HL-60/S4 treated with phorbol 12-myristate 13-acetate at 8.2 ng/mL for 4 days and 3 days (cell line): ENCODE data around the gene ACE.

Experiments
- in situ Hi-C: fragments of 300-500 bp; cut with MboI; formaldehyde crosslinking; loops from 2 replicates; pipeline ENCODE4 v1.15.0; 2022; ENCODE audit warnings: low sequenced_read_pairs

ACE gene

DNA sequence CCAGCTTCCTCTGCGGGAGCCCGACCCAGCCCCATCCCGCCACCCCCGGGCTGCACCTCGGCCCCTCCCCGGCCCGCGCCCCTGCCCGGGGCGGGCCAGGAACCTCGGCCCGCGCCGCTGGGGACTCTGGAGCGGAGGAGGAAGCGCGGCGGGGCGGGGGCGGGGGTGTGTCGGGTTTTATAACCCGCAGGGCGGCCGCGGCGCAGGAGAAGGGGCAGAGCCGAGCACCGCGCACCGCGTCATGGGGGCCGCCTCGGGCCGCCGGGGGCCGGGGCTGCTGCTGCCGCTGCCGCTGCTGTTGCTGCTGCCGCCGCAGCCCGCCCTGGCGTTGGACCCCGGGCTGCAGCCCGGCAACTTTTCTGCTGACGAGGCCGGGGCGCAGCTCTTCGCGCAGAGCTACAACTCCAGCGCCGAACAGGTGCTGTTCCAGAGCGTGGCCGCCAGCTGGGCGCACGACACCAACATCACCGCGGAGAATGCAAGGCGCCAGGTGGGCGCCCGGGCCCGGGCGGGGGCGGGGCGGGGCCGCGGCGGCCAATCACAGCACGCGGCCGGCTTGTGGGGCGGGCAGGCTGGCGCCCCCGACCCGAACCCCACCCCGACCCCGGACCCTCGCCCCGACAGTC is at the start of gene ACE:
Gene ACE (plus strand): TSS at position 208 of the 626 bp plus-strand sequence. CDS start 34 bp downstream, at position 242.
- in situ Hi-C loops = no loop called here

DNA sequence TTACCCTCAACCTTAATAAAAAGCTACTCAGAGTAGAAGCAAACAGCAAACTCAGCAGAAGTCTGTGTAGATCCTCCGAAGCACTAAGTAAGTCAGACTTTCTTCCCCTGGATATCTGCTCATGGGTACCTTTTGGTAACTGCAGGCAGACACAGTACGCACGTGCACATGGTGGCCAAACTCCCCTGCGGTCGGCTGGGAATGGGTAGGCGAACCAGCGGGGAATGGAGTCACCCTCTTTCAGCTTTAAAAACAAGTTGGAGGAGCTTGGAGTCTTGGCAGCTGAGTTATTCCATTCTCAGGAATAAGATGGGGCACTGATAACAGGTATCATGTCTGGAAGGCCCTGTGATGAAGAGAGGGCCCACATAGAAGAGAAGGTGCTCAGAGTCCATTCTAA is 47.1 kb upstream of the ACE start:
- in situ Hi-C loops = loop anchor here (10.0 kb wide), 1 partner anchor 175 kb away; the partner anchor contains the start of gene TACO1

DNA sequence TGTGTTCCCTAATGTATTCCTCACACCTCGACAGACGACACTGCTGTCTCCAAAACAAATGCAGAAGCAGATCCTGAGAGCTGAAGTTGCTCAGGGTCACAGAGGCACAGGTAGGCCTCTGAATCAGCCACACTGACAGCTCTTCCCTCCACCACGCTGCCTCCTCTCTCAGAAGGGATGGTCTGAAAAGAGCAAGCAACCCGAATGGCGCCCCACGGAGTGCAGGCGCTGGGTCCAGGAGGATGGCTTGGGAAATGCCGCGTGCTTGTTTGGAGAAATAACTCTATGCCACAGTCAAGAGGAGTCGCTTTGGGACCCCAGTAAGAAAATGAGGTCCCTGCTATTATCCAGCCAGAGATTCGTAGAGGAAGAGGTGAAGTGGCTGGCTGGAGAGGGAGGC is 46.6 kb upstream of the ACE start:
- in situ Hi-C loops = no loop called here

DNA sequence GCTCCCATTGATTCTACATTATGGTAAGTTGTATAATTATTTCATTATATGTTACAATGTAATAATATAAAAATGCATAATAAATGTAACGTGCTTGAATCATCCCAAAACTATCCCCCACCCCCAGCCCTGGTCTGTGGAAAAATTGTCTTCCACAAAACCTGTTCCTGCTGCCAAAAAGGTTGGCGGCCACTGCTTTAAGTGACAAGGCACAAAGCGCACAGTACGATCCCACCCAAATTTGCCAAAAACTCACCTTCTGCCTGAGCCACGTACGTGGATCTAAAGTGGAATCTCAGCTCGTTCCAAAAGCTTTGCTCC is 45.3 kb upstream of the ACE start:
- in situ Hi-C loops = no loop called here

DNA sequence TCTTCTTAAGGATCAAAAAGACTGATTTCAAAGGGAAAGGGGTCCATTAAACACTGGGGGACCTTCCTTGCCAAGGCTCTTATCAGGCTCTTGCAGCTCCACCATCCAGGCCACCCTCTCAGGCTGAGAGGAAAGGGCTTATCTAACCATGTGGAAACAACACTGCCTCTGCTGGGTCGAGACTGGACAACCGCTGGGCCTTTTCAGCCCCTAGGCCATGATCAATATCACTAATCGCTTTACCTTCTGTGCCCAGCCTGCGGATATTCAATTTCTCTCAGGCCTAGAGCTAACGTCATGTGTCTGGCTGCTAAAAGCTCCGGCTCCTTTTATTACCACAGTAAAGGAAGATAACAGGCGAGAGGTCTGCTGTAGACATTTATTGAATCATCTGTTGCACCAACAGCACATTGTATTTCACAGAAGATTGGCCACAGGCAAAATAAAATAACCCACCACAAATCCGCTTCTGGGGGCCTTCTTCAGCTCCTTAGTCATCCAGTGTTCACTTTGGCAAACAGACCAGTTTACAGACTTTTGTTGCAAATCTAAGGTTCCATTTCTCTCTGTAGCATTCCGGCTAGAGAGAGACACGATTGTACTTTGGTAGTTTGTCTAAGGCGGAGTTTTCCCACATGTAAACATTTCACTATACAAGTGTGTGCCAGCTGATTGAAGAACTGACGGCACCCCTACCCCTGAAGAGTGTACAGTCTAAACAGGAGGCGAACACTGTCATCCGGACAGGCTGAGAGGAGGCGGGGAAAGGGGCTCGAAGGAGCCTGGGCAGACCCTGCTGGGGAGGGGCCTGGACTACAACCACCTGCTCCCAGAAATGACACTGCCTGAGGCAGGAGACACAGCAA is 44.7 kb upstream of the ACE start:
- in situ Hi-C loops = no loop called here

DNA sequence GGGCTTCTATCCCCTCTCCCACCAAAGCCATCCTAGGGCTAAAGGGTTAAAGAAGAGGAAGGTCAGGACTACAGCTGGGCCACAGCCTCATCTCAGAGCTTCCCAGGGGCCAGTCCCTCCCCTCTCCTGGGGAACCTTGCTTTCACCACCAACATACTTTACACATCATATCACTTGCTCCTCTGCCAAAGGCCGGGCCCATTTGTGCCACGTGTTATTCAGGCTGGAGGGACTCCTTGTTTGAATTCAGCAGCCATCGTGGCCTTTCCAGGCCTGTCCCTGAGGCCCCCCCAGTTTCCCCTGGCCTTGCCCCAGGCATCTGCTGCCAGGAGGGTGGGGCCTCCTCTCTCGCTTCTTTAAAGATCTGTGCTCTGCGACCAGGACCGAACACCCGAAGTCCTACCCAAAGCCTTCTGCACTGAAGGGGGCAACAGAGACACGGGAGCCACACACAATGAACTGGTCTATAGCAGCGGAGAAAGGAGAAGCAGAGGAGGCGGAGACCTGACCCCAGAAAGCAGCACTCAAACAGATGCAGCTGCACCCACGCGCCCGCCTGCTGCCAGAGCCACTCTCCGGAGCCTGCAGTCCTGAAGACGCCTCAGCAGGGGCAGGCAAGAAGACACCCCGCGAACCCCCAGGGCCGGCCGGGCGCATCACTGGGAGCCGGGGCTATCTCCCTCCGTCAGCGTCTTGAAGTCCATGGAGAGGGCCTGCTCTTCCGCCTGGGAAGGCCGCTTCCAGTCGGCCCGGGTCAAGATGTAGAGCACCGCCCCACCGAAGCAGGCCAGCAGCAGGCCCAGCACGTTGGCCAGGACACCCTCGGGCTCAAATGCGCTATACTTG is 42.9 kb upstream of the ACE start:
- in situ Hi-C loops = no loop called here

- in situ Hi-C loops = no loop called here
Observed at GRCh38 chr17:63434951-63435571, 41.8 kb upstream of the ACE start.

GRCh38 chr17:63435681-63436522 is 41.0 kb upstream of the ACE start:
- in situ Hi-C loops = no loop called here

- in situ Hi-C loops = no loop called here
Observed at GRCh38 chr17:63436523-63437110, 40.2 kb upstream of the ACE start.

DNA sequence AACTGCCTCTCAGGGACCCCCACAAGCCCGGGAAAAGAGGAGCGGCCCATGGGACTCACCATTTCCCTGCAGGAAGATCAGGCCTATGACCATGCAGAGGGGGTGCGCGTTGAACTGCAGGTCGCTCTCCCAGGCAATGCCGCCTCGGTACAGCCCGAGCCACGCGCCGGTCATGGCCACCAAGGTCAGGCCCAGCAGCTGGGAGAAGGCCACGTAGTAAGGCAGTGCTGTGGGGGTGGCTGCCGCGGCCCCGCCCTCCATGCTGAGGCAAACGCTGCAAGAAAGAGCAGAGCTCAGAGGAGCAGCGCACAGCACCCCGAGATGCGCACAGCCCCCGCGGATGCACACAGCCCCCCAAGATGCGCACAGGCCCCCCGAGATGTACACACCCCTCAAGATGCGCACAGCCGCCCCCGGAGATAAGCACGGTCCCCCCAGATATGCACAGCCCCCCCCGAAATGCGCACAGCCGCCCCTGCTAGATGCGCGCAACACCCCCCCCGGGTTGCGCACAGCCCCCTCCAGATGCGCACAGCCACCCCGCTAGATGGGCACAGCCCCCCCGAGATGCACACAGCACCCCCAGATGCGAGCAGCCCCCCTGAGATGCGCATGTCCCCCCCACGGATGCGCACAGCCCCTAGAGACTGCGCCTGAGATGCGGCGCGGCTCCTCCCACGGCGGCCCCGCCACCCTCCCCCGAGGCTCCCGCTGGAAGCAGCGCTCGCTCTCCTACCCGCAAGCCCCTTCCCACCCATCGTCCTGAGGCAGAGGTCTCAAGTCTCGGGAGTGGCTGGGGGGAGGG is 39.4 kb upstream of the ACE start:
- in situ Hi-C loops = no loop called here

DNA sequence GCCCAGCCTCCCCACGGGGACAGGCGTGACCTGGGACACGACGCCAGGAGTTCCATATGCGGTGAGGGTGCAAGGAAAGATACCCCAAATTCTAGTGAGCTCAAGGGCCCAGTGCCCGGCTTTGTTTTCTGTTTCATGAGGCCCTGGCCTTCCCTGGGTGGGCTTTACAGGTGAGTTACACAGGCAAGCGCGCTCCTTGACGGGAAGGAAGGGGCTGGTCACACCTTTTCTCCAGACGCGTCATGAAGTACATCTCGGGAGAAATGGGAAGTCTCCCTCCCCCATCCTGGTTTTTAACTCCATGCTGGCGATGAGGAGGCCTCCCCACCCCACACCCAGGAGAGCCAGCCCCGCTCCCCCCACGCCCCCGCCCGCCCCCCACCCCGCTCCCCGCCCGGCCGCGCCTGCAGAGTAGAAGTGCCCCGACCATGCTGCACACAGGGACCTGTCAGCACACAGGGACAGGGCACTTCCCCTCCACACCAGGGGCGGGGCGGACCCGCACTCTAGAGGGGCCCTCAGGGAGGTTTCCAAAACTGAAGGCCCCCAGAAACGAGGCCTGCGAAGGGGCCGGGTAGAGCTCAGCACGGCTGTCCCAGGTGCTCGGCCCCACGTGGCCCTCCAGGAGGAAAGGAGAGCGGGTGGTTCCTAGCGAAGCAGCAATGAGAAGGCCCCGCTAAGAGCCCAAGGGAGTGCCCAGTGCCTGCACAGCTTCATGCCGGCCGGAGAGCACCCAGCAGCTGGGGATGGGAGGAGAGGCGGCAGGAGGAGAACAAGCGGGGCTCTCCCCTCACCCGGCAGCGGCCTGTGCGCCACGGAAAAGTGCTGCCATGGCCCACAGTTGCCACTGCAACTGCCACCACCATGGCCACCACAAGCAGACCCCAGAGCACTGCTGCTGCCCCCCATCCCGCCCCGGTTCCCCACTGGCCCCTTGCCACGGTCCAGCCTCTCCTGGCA is 38.5 kb upstream of the ACE start:
- in situ Hi-C loops = no loop called here

DNA sequence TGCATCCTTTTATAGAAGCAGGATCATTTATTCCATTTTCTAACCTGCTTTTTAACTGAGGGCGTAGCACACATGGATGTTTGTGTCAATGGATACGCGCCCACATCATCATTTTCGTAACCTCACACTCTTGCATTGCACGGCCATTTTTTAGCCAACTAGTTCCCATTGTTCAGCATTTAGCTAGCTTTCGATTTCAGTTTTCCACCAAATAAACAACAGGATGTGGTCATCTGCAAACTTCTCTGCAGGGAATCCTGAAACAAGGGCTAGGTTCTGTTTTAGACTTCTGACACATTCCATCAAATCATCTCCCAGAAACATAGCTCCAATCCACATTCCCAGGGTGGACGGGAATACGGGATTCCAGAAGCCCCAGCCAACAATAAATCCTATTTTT is 37.2 kb upstream of the ACE start:
- in situ Hi-C loops = no loop called here

GRCh38 chr17:63440127-63440769 is 36.6 kb upstream of the ACE start:
- in situ Hi-C loops = no loop called here

DNA sequence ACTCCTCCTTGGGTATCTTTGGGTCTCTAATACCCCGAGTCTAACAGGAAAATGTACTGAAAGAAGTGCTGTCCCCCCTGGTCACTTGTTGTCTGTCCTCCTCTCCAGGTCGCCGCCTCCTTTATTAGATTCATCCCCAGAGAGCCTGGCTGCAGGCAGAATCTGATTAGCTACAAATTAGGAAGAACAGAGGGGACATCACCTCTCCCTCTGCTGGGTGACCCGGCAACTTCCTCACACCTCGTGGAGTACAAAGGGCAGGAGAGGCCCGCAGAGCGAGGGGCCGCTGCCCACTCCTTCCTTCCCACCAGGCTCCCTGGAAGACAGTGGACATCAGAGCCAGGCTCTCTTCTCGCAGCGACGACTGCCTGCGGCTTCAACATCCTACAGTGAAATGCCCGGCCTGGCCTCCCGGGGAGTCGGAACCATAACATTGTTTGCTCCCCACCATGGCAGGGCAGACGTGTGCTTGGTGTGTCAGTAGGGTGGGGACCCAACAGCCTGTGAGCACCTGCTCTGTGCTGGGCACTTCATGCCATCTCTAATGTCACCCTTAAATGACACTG is 36.0 kb upstream of the ACE start:
- in situ Hi-C loops = no loop called here

- in situ Hi-C loops = no loop called here
Observed at GRCh38 chr17:63441654-63442053, 35.2 kb upstream of the ACE start.

- in situ Hi-C loops = no loop called here
Observed at GRCh38 chr17:63442074-63442473, 34.8 kb upstream of the ACE start.

DNA sequence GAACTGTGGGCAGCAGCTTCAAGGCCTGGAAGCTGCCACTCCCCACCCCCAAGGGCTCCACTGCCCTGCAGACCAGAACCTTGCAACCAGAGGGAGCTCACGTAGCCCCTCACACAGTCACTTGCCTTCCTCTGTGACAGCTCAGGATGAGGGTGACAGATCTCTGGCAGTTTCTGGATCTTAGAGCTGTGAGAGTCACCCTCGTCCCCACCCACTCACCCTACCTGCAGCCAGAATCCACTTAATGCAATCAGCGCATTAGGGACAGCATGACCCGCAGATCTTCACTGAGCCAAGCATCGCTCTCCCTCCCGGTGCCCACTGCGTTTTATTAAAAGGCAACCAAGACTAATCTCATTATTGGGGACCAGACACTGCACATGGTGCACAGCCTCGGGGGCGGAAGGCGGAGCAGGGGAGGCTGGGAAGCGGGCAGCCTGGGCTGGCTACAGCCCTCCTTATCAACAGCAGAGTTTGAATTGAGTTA is 34.3 kb upstream of the ACE start:
- in situ Hi-C loops = no loop called here
